ENCODE results near the gene TOX2. TPM values are rescaled to one million over a fixed set of nuclear protein-coding genes. Genes with fewer than 3 reads are reported as not detected.
A peak's percentile ranks its signal among the peaks of the same experiment; 100 is the strongest.

Gene TOX2
- total RNA-seq, 2 donors from 2014 or later: 2.4 to 3.4 TPM

GRCh38 chr20:44084891-44085290, 170.2 kb downstream of the TOX2 start:
- no peak overlapping the region for H3K9ac ChIP-seq (ENCODE audit: extremely low read depth, low read length, poor library complexity, severe bottlenecking)
- no peak overlapping the region for H3K27ac ChIP-seq (ENCODE audit: low read depth, low read length)
- 92 to 94% methylated on average over 6 to 7 of the region's 7 CpGs for WGBS, 2 experiments (ENCODE audit: insufficient coverage in 1 of 2, insufficient read length in 1 of 2)
- no peaks in the 10 kb centered on the region for H3K4me1 ChIP-seq (ENCODE audit: control insufficient read depth, insufficient read depth, low read length)
- Mint-ChIP-seq H3K4me1 (no peaks in the 10 kb centered on the region), H3K27ac (no peak overlapping the region), H3K27me3 (ENCODE audit: insufficient read depth) (peaks cover 2% of the 10 kb centered on the region), H3K4me3 (no peak overlapping the region), H3K9me3 (no peaks in the 10 kb centered on the region), H3K36me3 (ENCODE audit: low read depth) (no peaks in the 10 kb centered on the region)
- H3K27me3 ChIP-seq (ENCODE audit: control insufficient read depth, insufficient read depth, low read length, poor library complexity, severe bottlenecking): no peaks in the 10 kb centered on the region
- no peak for DNase-seq
- no peaks in the 10 kb centered on the region for H3K9me3 ChIP-seq (ENCODE audit: control insufficient read depth, low read length)
- no peak overlapping the region for H3K4me3 ChIP-seq (ENCODE audit: low read length)
- no peak for TF ChIP-seq CTCF (conservative IDR thresholded peaks at IDR 0.05)
- H3K36me3 ChIP-seq (ENCODE audit: control insufficient read depth, insufficient read depth, low read length): no peaks in the 10 kb centered on the region

GRCh38 chr20:44085616-44086434, 171.2 kb downstream of the TOX2 start:
- 91 to 92% methylated on average over 16 to 17 of the region's 17 CpGs for WGBS, 2 experiments (ENCODE audit: insufficient coverage in 1 of 2, insufficient read length in 1 of 2)
- no peaks in the 10 kb centered on the region for H3K36me3 Mint-ChIP-seq (ENCODE audit: low read depth)
- no peak for TF ChIP-seq CTCF (conservative IDR thresholded peaks at IDR 0.05)
- no peaks in the 10 kb centered on the region for H3K36me3 ChIP-seq (ENCODE audit: control insufficient read depth, insufficient read depth, low read length)
- peaks cover 2% of the 10 kb centered on the region for H3K27me3 Mint-ChIP-seq (ENCODE audit: insufficient read depth)
- H3K4me1 Mint-ChIP-seq: no peaks in the 10 kb centered on the region
- no peak overlapping the region for H3K27ac Mint-ChIP-seq
- no peak overlapping the region for H3K27ac ChIP-seq (ENCODE audit: low read depth, low read length)
- H3K9ac ChIP-seq (ENCODE audit: extremely low read depth, low read length, poor library complexity, severe bottlenecking): no peak overlapping the region
- no peaks in the 10 kb centered on the region for H3K27me3 ChIP-seq (ENCODE audit: control insufficient read depth, insufficient read depth, low read length, poor library complexity, severe bottlenecking)
- no peaks in the 10 kb centered on the region for H3K9me3 Mint-ChIP-seq
- peak; percentile 30 for DNase-seq
- H3K4me1 ChIP-seq (ENCODE audit: control insufficient read depth, insufficient read depth, low read length): no peaks in the 10 kb centered on the region
- no peak overlapping the region for H3K4me3 Mint-ChIP-seq
- H3K4me3 ChIP-seq (ENCODE audit: low read length): no peak overlapping the region
- H3K9me3 ChIP-seq (ENCODE audit: control insufficient read depth, low read length): no peaks in the 10 kb centered on the region

GRCh38 chr20:44087051-44087856, 172.6 kb downstream of the TOX2 start:
- H3K27ac ChIP-seq (ENCODE audit: low read depth, low read length): no peak overlapping the region
- no peaks in the 10 kb centered on the region for H3K36me3 ChIP-seq (ENCODE audit: control insufficient read depth, insufficient read depth, low read length)
- no peaks in the 10 kb centered on the region for H3K9me3 ChIP-seq (ENCODE audit: control insufficient read depth, low read length)
- no peaks in the 10 kb centered on the region for H3K27me3 ChIP-seq (ENCODE audit: control insufficient read depth, insufficient read depth, low read length, poor library complexity, severe bottlenecking)
- TF ChIP-seq CTCF (conservative IDR thresholded peaks at IDR 0.05): no peak
- Mint-ChIP-seq H3K27ac (no peak overlapping the region), H3K36me3 (ENCODE audit: low read depth) (no peaks in the 10 kb centered on the region), H3K4me1 (no peaks in the 10 kb centered on the region), H3K4me3 (no peak overlapping the region), H3K9me3 (no peaks in the 10 kb centered on the region), H3K27me3 (ENCODE audit: insufficient read depth) (peaks cover 2% of the 10 kb centered on the region)
- 92 to 97% methylated on average over 5 to 15 of the region's 15 CpGs for WGBS, 2 experiments (ENCODE audit: insufficient coverage in 1 of 2, insufficient read length in 1 of 2)
- H3K4me3 ChIP-seq (ENCODE audit: low read length): no peak overlapping the region
- H3K9ac ChIP-seq (ENCODE audit: extremely low read depth, low read length, poor library complexity, severe bottlenecking): no peak overlapping the region
- peak; percentile 29 for DNase-seq
- no peaks in the 10 kb centered on the region for H3K4me1 ChIP-seq (ENCODE audit: control insufficient read depth, insufficient read depth, low read length)
